PC-3 (cell line): ENCODE measurements around the gene PSMG3.

Experiments used
- EZH2 ChIP-seq: fragments of 300-600 bp; sonication (generic); IDR thresholded peaks from one replicate; pipeline ENCODE4 v1.6.1; 2017; ENCODE audit warnings: antibody characterized with exemption, mild to moderate bottlenecking, low read length; ENCODE audit not compliant: unreplicated experiment
- TF ChIP-seq, protein P1 (sequence below): fragments of 300-600 bp; sonication (generic); conservative IDR thresholded peaks from 2 replicates; pipeline ENCODE4 v1.5.1; 2017; ENCODE audit warnings: antibody characterized with exemption, low read depth, mild to moderate bottlenecking, low read length

DNA sequence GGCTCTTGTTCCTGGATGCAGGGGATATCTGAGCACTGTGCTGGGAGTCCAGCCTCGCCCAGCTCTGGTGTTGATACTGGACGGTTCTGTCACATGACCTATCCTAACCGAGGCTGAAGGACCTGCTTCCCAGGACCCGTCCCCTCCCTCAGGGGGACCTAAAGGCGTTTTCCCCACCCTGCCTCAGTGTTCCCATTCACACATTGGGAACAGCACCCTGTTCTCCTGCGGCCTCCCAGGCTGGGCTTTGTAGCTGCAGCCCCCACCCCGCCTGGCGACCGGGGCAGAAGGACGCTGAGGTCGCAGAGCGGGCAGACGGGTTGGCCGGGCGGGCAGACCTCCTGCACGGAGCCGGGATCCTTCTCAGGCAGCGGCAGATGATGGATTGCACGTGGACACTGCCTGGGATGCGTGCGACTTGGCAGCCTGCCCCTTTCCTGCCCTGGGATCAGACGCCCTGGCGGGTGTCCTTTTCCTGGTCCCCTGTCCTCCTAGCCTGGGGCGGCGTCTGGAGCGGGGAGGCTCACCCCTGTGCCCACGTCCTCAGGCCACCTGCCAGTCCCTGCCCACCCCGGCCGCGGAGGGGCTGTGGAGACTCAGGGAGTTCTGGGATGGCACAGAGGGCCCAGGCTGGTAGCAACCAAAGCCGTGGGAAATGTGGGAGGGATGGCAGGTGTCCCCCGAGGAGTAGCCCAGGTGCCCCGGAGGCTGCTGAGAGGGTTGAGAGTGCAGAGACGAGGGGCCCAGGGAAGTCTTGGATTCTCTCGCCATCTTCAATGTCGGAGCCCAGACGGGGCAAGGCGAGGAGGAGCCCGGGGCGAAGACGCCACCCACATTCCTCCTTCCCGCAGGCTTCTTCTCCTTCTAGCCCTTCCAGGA, 17.2 kb upstream of the PSMG3 start:
- no peak for TF ChIP-seq EZH2
- TF ChIP-seq, protein P1, sequence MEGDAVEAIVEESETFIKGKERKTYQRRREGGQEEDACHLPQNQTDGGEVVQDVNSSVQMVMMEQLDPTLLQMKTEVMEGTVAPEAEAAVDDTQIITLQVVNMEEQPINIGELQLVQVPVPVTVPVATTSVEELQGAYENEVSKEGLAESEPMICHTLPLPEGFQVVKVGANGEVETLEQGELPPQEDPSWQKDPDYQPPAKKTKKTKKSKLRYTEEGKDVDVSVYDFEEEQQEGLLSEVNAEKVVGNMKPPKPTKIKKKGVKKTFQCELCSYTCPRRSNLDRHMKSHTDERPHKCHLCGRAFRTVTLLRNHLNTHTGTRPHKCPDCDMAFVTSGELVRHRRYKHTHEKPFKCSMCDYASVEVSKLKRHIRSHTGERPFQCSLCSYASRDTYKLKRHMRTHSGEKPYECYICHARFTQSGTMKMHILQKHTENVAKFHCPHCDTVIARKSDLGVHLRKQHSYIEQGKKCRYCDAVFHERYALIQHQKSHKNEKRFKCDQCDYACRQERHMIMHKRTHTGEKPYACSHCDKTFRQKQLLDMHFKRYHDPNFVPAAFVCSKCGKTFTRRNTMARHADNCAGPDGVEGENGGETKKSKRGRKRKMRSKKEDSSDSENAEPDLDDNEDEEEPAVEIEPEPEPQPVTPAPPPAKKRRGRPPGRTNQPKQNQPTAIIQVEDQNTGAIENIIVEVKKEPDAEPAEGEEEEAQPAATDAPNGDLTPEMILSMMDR: no peak
